Uterus (tissue), 4 donors: ENCODE measurements around the gene EPB41. TPM values are rescaled to one million over a fixed set of nuclear protein-coding genes. Genes with fewer than 3 reads are reported as not detected.
A peak's percentile ranks its signal among the peaks of the same experiment; 100 is the strongest.

Source experiments
- DNase-seq, 2 donors: peaks; one replicate each; pipeline ENCODE4 v3.0.0-alpha.2; 2019 to 2020
- H3K27ac ChIP-seq, 2 donors: fragments of 200-600 bp; sonication (generic); 1 replicate in 1 of 2; 2 replicates in 1 of 2; pipeline ENCODE4 v1.5.1; 2016 to 2018
- H3K27me3 ChIP-seq, 2 donors: fragments of 200-600 bp; sonication (generic); one replicate each; pipeline ENCODE4 v1.5.1; 2018 to 2019; ENCODE audit warnings: control low read depth in 1 of 2
- H3K36me3 ChIP-seq, 2 donors: fragments of 200-600 bp; sonication (generic); one replicate each; pipeline ENCODE4 v1.5.1; 2019; ENCODE audit warnings: control low read depth in 1 of 2
- H3K4me1 ChIP-seq, 2 donors: fragments of 200-600 bp; sonication (generic); one replicate each; pipeline ENCODE4 v1.5.1; 2018 to 2019; ENCODE audit warnings: control low read depth in 1 of 2
- H3K4me3 ChIP-seq, 2 donors: fragments of 200-600 bp; sonication (generic); 1 replicate in 1 of 2; 2 replicates in 1 of 2; pipeline ENCODE4 v1.5.1; 2018 to 2019; ENCODE audit warnings: mild to moderate bottlenecking in 1 of 2
- H3K9me3 ChIP-seq, 2 donors: fragments of 200-600 bp; sonication (generic); one replicate each; pipeline ENCODE4 v1.5.1; 2019; ENCODE audit warnings: control low read depth in 1 of 2
- POLR2A ChIP-seq, 2 donors: fragments of 450-650 bp; IDR thresholded peaks; one replicate each; pipeline ENCODE4 v1.6.1; 2016; ENCODE audit warnings: antibody characterized with exemption in 2 of 2, mild to moderate bottlenecking in 1 of 2, moderate library complexity in 1 of 2
- intact Hi-C: fragments of 100-400 bp; cut with DNase I; formaldehyde crosslinking; loops from one replicate; pipeline ENCODE4 v1.15.1; 2023; ENCODE audit warnings: low total_unique reads
- total RNA-seq, 4 donors: library from RNA; depleted of rRNA in 3 of 4; stranded (reverse); fragments of >200 nt in 3 of 4; gene quantifications; one replicate each; pipeline versions ENCODE4 v1.1.0 to v1.2.4, GENCODE V29; 2014 to 2023
- TF ChIP-seq, protein P1 (sequence below), 4 experiments: fragments of 200-600 bp in 2 of 4; fragments of 450-650 bp in 2 of 4; sonication (generic) in 2 of 4; IDR thresholded peaks; one replicate each; pipeline ENCODE4 v1.5.1; 2016 to 2019; ENCODE audit warnings: antibody characterized with exemption in 4 of 4, mild to moderate bottlenecking in 2 of 4, moderate library complexity in 1 of 4
- donor health status: DM: yes; HTN: yes; CAD: no.

EPB41 gene
- total RNA-seq, 4 donors from 2014 or later = 16.2 to 1,146 (median 45.4) TPM

DNA sequence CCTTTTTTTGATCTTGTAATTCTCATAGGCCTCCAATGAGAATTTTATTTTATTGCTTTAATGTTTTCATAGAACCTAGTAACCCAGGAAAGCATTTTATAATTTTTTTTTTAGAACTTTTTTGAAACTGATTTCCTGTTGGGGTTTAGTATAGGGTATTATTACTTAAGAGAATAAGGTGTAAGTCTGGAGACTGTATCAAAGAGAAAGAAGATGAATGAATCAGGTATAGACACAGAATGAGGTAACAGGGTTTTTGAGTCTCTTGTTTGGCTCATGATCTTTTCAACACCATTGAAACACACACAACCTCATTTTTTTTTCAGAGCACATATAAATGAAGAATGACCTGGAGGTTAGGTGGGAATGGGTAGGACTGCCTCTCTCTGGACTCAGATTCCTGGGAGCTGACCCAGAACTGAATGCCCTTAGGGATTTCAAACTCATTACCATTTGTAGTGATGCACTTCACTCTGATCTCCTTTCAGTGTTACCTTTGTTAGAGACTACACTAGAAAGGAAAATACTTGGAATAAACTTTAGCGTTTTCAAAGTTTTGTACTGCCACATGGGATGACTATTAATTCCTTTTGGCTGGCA, 51.0 kb downstream of the EPB41 start:
- intact Hi-C loops = no loop called here
- Histone ChIP-seq H3K36me3 (no peaks in the 10 kb centered on the region), H3K9me3 (no peaks in the 10 kb centered on the region), H3K27me3 (no peaks in the 10 kb centered on the region), H3K4me1 (no peaks in the 10 kb centered on the region), H3K27ac (no peak overlapping the region), H3K4me3 (no peak overlapping the region)
- TF ChIP-seq, protein P1, sequence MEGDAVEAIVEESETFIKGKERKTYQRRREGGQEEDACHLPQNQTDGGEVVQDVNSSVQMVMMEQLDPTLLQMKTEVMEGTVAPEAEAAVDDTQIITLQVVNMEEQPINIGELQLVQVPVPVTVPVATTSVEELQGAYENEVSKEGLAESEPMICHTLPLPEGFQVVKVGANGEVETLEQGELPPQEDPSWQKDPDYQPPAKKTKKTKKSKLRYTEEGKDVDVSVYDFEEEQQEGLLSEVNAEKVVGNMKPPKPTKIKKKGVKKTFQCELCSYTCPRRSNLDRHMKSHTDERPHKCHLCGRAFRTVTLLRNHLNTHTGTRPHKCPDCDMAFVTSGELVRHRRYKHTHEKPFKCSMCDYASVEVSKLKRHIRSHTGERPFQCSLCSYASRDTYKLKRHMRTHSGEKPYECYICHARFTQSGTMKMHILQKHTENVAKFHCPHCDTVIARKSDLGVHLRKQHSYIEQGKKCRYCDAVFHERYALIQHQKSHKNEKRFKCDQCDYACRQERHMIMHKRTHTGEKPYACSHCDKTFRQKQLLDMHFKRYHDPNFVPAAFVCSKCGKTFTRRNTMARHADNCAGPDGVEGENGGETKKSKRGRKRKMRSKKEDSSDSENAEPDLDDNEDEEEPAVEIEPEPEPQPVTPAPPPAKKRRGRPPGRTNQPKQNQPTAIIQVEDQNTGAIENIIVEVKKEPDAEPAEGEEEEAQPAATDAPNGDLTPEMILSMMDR (IDR thresholded peaks at IDR 0.05) = no peak
- no peak for TF ChIP-seq POLR2A (IDR thresholded peaks at IDR 0.05)
- no peak for DNase-seq

DNA sequence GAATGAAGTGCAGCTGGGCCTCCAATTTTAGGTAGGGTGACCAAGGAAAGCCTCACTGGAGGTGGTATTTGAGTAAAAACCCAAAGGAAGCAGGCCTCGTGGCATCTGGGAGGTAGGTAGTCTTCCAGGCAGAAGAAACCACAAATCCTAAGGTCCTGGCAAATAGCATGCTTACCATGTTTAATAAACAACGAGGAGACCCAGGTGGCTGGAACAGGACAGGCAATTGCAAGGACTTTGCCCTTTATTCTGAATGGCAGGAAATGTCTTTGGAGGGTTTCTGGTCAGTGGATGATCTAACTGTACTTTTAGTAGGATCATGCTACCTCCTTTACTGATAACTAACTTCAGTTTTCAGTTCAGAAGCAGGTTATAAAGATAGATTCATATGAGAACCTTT, 52.2 kb downstream of the EPB41 start:
- no peak for DNase-seq
- Histone ChIP-seq H3K36me3 (no peaks in the 10 kb centered on the region), H3K9me3 (no peaks in the 10 kb centered on the region), H3K27me3 (no peaks in the 10 kb centered on the region), H3K4me3 (no peak overlapping the region), H3K4me1 (no peaks in the 10 kb centered on the region), H3K27ac (no peak overlapping the region)
- intact Hi-C loops = no loop called here
- TF ChIP-seq POLR2A (IDR thresholded peaks at IDR 0.05) = no peak
- TF ChIP-seq, protein P1 (IDR thresholded peaks at IDR 0.05) = no peak

DNA sequence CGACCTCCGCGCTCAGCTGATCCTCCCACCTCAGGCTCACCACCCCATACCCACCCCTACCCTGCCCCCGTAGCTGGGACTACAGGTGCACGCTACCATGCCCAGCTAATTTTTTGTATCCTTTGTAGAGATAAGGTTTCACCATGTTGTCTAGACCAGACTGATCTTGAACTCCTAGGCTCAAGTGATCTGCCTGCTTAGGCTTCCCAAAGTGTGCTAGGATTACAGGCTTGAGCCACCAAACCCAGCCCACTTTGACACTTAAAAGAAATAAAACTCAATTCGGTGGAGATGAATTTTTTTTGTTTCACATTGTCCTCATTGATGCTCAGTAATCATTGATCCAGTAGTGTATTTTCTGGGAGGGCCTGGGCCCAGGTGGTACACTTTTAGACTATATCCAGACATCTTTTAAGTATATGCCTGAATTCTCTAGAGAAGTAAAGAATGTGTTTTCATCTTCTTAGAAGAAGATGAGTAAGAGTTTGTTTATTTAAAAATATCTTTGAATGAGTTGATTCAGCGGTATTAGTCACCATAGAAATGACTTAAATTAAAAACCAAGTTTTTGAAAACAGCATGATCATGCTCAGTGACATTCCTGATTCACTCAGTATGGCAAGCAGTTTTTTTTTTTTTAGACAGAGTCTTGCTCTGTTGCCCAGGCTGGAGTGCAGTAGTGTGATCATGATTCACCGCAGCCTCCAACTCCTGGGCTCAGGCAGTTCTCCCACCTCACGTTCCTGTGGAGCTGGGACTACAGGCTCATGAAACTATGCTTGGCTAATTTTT, 57.8 kb downstream of the EPB41 start:
- H3K27me3 ChIP-seq = no peaks in the 10 kb centered on the region
- TF ChIP-seq POLR2A (IDR thresholded peaks at IDR 0.05) = no peak
- TF ChIP-seq, protein P1 (IDR thresholded peaks at IDR 0.05) = no peak
- H3K27ac ChIP-seq = peak overlapping the region; percentile 77 to 81
- no peaks in the 10 kb centered on the region for H3K36me3 ChIP-seq
- peaks cover 0 to 6% of the 10 kb centered on the region in 2 donors for H3K4me1 ChIP-seq
- H3K9me3 ChIP-seq = no peaks in the 10 kb centered on the region
- intact Hi-C loops = no loop called here
- peak; percentile 37 to 66 for DNase-seq
- H3K4me3 ChIP-seq = no peak overlapping the region

DNA sequence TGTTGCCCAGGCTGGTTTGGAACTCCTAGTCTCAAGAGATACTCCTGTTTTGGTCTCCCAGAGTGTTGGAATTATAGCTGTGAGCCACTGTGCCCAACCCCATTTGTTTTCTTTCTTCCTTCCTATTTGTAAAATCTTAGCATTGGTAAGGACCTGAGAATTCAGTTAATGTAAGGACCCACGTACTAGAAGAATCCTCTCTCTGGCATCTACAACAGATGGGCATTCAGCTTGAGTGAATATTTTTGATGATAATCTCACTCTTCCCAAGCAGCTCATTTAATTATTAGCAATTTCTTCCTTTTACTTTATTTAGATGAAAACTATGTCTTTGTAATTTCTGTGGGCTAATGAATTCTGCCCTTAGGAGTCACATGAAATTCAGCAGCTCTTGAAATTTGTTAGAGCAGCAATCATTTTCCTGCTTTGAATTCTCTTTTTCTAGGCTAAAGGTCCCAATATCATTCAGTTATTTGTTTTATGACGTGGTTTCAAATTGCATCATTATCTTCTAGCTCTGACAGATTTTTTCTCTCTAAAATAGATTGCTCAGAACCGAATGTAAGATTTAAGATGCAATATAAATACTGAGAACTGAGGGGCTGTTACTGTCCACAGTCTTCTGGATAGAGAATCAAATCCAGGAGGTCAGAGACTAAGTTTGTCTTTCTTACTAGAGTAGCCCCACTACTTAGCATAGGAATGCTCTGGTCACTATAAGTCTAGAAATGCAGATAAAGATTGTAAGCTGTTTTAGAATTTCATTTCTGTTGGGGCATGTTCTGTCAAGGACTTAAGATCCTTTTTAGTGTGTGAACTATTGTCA, 59.4 kb downstream of the EPB41 start:
- peaks cover 0 to 6% of the 10 kb centered on the region in 2 donors for H3K4me1 ChIP-seq
- no peaks in the 10 kb centered on the region for H3K36me3 ChIP-seq
- H3K27me3 ChIP-seq = no peaks in the 10 kb centered on the region
- intact Hi-C loops = no loop called here
- no peak overlapping the region for H3K4me3 ChIP-seq
- TF ChIP-seq, protein P1 (IDR thresholded peaks at IDR 0.05) = no peak
- TF ChIP-seq POLR2A (IDR thresholded peaks at IDR 0.05) = no peak
- H3K27ac ChIP-seq = peak overlapping the region; percentile 77 to 81
- DNase-seq = no peak
- H3K9me3 ChIP-seq = no peaks in the 10 kb centered on the region
